Epithelial cell of esophagus (primary cell): ENCODE measurements around the gene CLSTN2.
A peak's percentile ranks its signal among the peaks of the same experiment; 100 is the strongest.

Source experiments
- DNase-seq: peaks from one replicate; pipeline ENCODE4 v3.0.0; 2010; ENCODE audit warnings: low read depth
- H3K4me3 ChIP-seq: 2 replicates; pipeline ENCODE4 v1.5.1; 2011; ENCODE audit warnings: mild to moderate bottlenecking, low read length, control low read depth
- TF ChIP-seq, protein P1 (sequence below): IDR thresholded peaks from 2 replicates; pipeline ENCODE4 v1.5.1; 2011; ENCODE audit warnings: low read depth, mild to moderate bottlenecking, low read length, control low read depth, inconsistent platforms; ENCODE audit not compliant: insufficient read depth; ENCODE audit errors: missing control alignments

The CLSTN2 gene

DNA sequence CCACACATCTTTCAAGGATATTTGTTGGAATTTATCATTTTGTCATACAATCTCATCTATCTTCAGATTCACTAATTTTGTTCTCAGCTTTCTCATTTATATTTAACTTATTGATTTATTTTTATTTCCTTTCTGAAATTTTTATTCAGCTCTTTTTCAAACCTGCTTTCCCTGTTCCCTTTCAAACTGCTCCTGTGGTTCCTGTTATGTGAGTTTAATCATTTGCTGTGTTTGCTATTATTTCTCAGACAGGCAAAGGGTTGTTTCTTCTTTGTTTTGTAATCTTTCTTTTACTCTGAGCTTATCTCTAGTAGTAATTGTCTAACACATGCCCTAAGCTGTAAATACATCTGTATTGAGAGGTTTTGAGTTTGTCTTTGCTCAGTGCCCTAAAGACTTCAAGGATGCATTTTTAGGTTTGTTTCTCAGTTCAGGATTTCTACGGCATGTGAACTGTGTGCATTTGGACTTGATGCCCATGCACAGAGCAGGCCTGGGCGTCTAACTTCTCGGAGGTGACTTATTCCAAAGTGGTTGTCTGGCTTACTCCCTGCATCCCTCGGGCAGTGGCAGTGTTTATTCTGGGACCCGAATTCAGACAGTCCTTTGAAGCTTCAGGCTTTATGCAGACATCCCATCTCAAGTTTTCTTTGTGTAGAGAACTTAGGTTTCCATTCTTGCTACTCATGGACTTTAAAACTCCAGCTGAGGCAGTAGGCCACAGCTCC, 587.8 kb downstream of the CLSTN2 start:
- H3K4me3 ChIP-seq, result no peak overlapping the region
- TF ChIP-seq, protein P1, sequence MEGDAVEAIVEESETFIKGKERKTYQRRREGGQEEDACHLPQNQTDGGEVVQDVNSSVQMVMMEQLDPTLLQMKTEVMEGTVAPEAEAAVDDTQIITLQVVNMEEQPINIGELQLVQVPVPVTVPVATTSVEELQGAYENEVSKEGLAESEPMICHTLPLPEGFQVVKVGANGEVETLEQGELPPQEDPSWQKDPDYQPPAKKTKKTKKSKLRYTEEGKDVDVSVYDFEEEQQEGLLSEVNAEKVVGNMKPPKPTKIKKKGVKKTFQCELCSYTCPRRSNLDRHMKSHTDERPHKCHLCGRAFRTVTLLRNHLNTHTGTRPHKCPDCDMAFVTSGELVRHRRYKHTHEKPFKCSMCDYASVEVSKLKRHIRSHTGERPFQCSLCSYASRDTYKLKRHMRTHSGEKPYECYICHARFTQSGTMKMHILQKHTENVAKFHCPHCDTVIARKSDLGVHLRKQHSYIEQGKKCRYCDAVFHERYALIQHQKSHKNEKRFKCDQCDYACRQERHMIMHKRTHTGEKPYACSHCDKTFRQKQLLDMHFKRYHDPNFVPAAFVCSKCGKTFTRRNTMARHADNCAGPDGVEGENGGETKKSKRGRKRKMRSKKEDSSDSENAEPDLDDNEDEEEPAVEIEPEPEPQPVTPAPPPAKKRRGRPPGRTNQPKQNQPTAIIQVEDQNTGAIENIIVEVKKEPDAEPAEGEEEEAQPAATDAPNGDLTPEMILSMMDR, result no peak
- no peak for DNase-seq

DNA sequence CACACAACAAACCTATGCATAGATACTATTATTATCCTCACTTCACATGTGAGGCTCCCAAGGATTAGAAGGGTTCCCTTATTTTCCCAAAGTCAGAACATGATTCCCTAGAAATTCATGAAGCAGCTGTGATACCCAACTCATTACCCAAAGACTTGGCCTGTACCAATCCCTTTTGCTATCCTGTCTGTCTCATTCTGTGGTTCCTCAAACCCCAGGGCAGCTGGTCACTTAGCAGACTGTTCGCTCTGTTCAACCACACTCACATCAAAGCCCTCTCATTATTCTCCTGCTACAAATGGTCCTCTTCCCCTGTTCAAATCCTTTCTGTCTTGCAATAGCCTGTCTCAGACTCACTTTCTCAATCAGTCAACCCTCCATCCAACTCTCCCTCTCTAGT, 588.6 kb downstream of the CLSTN2 start:
- no peak overlapping the region for H3K4me3 ChIP-seq
- DNase-seq, result no peak

DNA sequence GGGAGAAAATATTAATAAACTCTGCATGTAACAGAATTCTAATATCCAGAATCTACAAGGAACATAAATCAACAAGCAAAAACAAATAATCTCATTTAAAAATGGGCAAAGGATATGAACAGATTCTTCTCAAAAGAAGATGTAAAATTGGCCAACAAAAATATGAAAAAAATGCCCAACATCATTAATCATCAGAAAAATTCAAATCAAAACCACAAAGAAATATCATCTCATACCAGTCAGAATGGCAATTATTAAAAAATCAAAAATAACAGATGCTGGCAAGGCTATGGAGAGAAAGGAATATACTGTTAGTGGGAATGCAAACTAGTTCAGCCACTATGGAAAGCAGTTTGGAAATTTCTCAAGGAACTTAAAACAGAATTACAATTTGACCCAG, 592.2 kb downstream of the CLSTN2 start:
- no peak for DNase-seq
- H3K4me3 ChIP-seq, result no peak overlapping the region
- TF ChIP-seq, protein P1, result no peak

More for the DNA sequence above, 588.6 kb downstream of the CLSTN2 start:
- TF ChIP-seq, protein P1, result no peak

DNA sequence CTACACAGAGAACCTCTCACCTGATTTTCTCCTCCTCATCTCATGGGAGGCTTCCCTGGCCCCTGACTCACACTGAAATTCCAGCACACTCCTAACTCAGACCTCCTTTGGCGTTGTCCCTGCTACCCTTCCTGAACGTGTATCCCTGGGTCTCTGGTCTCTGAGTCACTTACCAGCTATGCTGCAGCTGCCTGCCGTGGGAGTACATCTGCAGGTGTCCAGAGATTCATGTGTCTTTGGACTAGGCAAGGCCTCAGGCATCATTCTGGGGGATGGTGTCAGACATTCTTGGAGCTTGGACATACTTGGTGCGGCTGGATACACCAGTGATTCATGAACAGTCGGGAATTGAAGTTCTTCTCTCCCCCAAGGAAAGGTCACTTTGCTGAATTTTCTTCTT, 594.1 kb downstream of the CLSTN2 start:
- peak; percentile 98 for DNase-seq
- no peak overlapping the region for H3K4me3 ChIP-seq
- TF ChIP-seq, protein P1, result no peak

DNA sequence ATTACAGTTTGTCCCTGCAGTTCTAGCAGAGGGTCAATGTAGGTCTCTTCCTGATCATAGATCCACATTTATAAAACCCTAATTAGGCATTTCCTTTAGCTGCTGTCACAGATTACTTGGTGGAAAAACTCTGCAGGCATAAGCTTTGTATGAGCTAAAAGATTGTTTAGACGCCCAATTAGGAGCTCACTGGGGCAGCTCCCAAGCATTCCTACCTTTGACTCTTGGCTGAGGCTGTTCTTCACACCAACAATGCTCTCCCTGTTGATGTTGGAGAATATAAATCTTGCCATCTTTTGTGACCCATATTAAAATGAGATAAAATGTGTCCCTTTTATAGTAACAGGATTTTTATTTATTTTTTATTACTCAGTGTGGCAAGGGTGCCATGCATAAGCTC, 594.6 kb downstream of the CLSTN2 start:
- DNase-seq, result no peak
- no peak overlapping the region for H3K4me3 ChIP-seq
- TF ChIP-seq, protein P1, result no peak

DNA sequence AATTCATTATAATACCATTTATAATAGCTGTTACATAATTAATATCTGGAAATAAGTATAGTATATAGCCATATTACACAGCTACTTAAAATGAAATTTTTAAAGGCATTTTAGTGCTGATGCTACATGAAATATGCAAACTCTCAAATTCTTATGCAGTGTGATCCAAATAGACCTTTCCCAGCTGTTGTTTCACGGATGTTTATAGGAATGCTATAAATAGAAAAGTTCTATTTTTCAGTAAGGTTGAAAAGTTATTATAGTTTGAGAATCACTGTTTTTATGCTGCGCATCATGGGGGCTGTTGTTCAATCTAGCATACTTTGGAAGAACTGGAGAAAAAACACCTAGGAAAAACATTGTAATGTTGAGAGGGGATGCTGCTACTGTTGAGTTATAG, 595.1 kb downstream of the CLSTN2 start:
- TF ChIP-seq, protein P1, result no peak
- H3K4me3 ChIP-seq, result no peak overlapping the region
- no peak for DNase-seq

DNA sequence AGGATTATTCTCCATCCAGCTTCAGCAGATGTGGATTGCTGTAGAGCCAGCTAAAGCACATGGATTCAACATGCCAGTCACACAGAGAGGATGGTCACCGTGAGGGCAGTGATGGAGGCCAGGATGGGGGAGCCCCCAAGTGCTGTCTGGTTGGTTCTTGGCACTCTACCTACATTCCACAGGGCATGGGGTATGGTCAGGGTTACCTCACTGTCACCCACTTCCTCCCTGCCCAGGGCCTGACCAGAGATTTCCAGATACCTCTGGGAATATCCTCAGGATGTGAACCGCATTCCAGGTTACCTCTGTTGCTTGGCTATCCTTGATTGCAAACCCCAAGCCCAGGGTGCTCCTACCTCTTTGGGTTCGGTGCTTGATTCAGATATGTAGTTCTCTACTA, 595.6 kb downstream of the CLSTN2 start:
- TF ChIP-seq, protein P1, result no peak
- H3K4me3 ChIP-seq, result no peak overlapping the region
- DNase-seq, result no peak
